ENCODE measurements around the gene PTGES.
A peak's percentile ranks its signal among the peaks of the same experiment; 100 is the strongest.
"Not testable (repeated sequence)": the region's sequence is repeated elsewhere in the genome, so short reads cannot be mapped to it uniquely, and the experiment has no call there.

The PTGES gene

DNA sequence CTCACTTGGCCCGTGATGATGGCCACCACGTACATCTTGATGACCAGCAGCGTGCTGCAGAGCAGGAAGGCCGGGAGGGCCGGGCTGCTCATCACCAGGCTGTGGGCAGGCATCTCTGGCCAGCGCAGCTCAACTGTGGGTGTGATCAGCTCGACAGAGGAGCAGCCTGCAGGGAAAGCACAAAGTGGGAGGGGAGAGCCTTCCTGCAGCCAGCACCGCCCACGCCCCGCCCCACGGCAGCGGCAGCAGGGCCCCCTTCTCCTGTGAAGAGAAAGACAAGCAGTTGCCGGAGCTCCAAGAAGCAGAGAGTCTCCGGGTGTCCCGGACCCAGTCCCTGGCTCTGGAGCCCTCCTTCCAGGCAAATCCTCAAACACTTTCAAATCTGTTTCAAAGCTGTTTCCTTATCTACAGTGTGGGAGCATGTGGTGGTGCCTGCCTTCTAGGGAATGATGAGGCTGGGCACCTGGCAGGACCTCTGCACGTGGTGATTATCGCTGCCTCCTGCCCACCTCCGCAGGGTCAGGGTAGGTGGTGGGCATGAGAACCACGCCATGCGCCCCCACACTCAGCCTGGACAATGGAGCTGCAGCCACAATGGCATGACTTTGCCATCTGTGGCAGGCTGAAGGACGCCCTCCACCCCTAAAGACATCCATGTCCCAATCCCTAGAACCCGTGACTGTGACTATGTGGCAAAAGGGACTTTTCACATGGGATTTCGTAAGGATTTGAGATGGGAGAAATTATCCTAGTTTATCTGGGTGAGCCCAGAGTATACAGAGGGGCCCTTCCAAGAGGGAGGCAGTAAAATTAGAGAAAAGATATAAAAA is at the start of gene PTGES:
Gene PTGES (minus strand): TSS at position 143 of the 830 bp plus-strand sequence. CDS start 30 bp downstream, at position 113.
- peak within 1 kb of the TSS; percentile 40 for H3K4me3 ChIP-seq (ENCODE audit: low read length)
- H3K27me3 ChIP-seq (ENCODE audit: control insufficient read depth, insufficient read depth, low read length) = no peaks in the 10 kb centered on the region
- H3K9ac ChIP-seq (ENCODE audit: low read length) = no peak within 1 kb of the TSS
- H3K36me3 ChIP-seq (ENCODE audit: control insufficient read depth, insufficient read depth, low read length) = no peaks in the 10 kb centered on the region
- no peak within 1 kb of the TSS for H3K27ac ChIP-seq (ENCODE audit: low read depth, low read length)
- H3K4me1 ChIP-seq (ENCODE audit: control insufficient read depth, insufficient read depth, low read length) = no peaks in the 10 kb centered on the region

- peaks cover 3% of the 10 kb centered on the region for H3K36me3 ChIP-seq (ENCODE audit: control insufficient read depth, insufficient read depth, low read length)
- H3K27ac ChIP-seq (ENCODE audit: low read depth, low read length) = no peak overlapping the region
- H3K4me3 ChIP-seq (ENCODE audit: low read length) = no peak overlapping the region
- no peaks in the 10 kb centered on the region for H3K27me3 ChIP-seq (ENCODE audit: control insufficient read depth, insufficient read depth, low read length)
- no peak overlapping the region for H3K9ac ChIP-seq (ENCODE audit: low read length)
- H3K4me1 ChIP-seq (ENCODE audit: control insufficient read depth, insufficient read depth, low read length) = peaks cover 5% of the 10 kb centered on the region
Observed at GRCh38 chr9:129801504-129801903, 48.7 kb upstream of the PTGES start.

- no peak overlapping the region for H3K9ac ChIP-seq (ENCODE audit: low read length)
- peaks cover 4% of the 10 kb centered on the region for H3K4me1 ChIP-seq (ENCODE audit: control insufficient read depth, insufficient read depth, low read length)
- H3K4me3 ChIP-seq (ENCODE audit: low read length) = no peak overlapping the region
- no peak overlapping the region for H3K27ac ChIP-seq (ENCODE audit: low read depth, low read length)
- H3K36me3 ChIP-seq (ENCODE audit: control insufficient read depth, insufficient read depth, low read length) = no peaks in the 10 kb centered on the region
- H3K27me3 ChIP-seq (ENCODE audit: control insufficient read depth, insufficient read depth, low read length) = peaks cover 5% of the 10 kb centered on the region
Observed at GRCh38 chr9:129798973-129799372, 46.1 kb upstream of the PTGES start.

- not testable (repeated sequence) for H3K27me3 ChIP-seq (ENCODE audit: control insufficient read depth, insufficient read depth, low read length); H3K36me3 ChIP-seq (ENCODE audit: control insufficient read depth, insufficient read depth, low read length); H3K4me3 ChIP-seq (ENCODE audit: low read length); H3K9ac ChIP-seq (ENCODE audit: low read length); H3K4me1 ChIP-seq (ENCODE audit: control insufficient read depth, insufficient read depth, low read length); H3K27ac ChIP-seq (ENCODE audit: low read depth, low read length)
Observed at GRCh38 chr9:129796029-129796428, 43.2 kb upstream of the PTGES start.

DNA sequence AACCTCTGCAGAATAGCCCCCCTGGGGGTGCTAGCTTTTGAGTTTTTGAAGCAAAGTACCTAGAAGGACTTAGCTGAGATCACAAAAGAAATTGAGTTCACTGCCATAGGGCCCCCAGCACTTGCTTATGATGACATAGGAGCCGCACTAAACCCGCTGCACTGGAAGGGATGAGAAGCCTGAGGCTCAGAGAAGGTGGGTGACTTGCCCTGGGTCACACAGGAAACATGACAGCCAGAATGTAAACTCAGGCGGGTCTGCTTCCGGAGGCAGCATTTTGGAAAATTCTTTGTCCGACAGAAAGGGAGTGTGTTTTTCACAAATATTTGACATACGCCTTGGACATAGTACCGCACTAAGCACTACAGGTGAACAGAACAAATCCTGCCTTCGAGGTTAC is 41.7 kb upstream of the PTGES start:
- H3K4me1 ChIP-seq (ENCODE audit: control insufficient read depth, insufficient read depth, low read length) = no peaks in the 10 kb centered on the region
- no peak overlapping the region for H3K4me3 ChIP-seq (ENCODE audit: low read length)
- H3K27ac ChIP-seq (ENCODE audit: low read depth, low read length) = no peak overlapping the region
- no peak overlapping the region for H3K9ac ChIP-seq (ENCODE audit: low read length)
- H3K27me3 ChIP-seq (ENCODE audit: control insufficient read depth, insufficient read depth, low read length) = peaks cover 8% of the 10 kb centered on the region
- H3K36me3 ChIP-seq (ENCODE audit: control insufficient read depth, insufficient read depth, low read length) = no peaks in the 10 kb centered on the region

GRCh38 chr9:129786481-129786880 is 33.6 kb upstream of the PTGES start:
- H3K4me1 ChIP-seq (ENCODE audit: control insufficient read depth, insufficient read depth, low read length) = no peaks in the 10 kb centered on the region
- H3K36me3 ChIP-seq (ENCODE audit: control insufficient read depth, insufficient read depth, low read length) = no peaks in the 10 kb centered on the region
- H3K27me3 ChIP-seq (ENCODE audit: control insufficient read depth, insufficient read depth, low read length) = no peaks in the 10 kb centered on the region
- no peak overlapping the region for H3K9ac ChIP-seq (ENCODE audit: low read length)
- H3K27ac ChIP-seq (ENCODE audit: low read depth, low read length) = no peak overlapping the region
- H3K4me3 ChIP-seq (ENCODE audit: low read length) = no peak overlapping the region

DNA sequence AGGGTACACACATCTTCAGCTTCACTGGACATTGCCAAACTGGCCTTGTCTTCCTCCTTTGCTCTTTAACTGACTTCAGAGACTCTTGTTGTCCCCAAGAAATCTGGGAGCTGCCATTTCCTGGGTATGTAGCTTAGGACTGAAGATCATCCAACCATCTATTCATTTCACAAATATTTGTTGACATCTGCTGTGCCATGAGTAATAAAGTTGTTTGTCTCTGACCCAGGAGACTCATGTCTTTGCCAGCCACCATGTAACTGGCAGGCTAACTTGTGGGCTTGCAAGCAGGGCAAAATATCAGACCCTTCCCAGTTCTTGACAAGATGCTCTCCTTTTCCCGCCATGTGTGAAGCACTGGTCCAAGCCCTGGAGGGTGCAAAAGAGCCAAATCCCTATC is 33.0 kb upstream of the PTGES start:
- Histone ChIP-seq H3K9ac (ENCODE audit: low read length) (no peak overlapping the region), H3K4me1 (ENCODE audit: control insufficient read depth, insufficient read depth, low read length) (no peaks in the 10 kb centered on the region), H3K27ac (ENCODE audit: low read depth, low read length) (no peak overlapping the region), H3K36me3 (ENCODE audit: control insufficient read depth, insufficient read depth, low read length) (no peaks in the 10 kb centered on the region), H3K4me3 (ENCODE audit: low read length) (no peak overlapping the region), H3K27me3 (ENCODE audit: control insufficient read depth, insufficient read depth, low read length) (no peaks in the 10 kb centered on the region)

DNA sequence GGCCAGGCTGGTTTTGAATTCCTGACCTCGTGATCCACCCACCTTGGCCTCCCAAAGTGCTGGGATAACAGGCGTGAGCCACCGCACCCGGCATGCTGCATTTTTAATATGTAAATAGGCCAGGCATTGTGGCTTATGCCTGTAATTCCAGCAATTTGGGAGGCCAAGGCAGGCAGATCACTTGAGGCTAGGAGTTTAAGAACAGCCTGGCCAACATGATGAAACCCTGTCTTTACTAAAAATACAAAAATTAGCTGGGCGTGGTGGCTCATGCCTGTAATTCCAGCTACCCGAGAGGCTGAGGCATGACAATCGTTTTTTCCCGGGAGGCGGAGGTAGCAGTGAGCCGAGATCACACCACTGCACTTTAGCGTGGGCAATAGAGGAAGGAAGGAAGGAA is 32.1 kb upstream of the PTGES start:
- H3K27ac ChIP-seq (ENCODE audit: low read depth, low read length); H3K4me3 ChIP-seq (ENCODE audit: low read length); H3K27me3 ChIP-seq (ENCODE audit: control insufficient read depth, insufficient read depth, low read length); H3K9ac ChIP-seq (ENCODE audit: low read length); H3K36me3 ChIP-seq (ENCODE audit: control insufficient read depth, insufficient read depth, low read length); H3K4me1 ChIP-seq (ENCODE audit: control insufficient read depth, insufficient read depth, low read length): not testable (repeated sequence)

GRCh38 chr9:129783516-129784361 is 30.9 kb upstream of the PTGES start:
- H3K36me3 ChIP-seq (ENCODE audit: control insufficient read depth, insufficient read depth, low read length) = no peaks in the 10 kb centered on the region
- H3K27ac ChIP-seq (ENCODE audit: low read depth, low read length) = no peak overlapping the region
- no peak overlapping the region for H3K4me3 ChIP-seq (ENCODE audit: low read length)
- no peak overlapping the region for H3K9ac ChIP-seq (ENCODE audit: low read length)
- no peaks in the 10 kb centered on the region for H3K27me3 ChIP-seq (ENCODE audit: control insufficient read depth, insufficient read depth, low read length)
- no peaks in the 10 kb centered on the region for H3K4me1 ChIP-seq (ENCODE audit: control insufficient read depth, insufficient read depth, low read length)

DNA sequence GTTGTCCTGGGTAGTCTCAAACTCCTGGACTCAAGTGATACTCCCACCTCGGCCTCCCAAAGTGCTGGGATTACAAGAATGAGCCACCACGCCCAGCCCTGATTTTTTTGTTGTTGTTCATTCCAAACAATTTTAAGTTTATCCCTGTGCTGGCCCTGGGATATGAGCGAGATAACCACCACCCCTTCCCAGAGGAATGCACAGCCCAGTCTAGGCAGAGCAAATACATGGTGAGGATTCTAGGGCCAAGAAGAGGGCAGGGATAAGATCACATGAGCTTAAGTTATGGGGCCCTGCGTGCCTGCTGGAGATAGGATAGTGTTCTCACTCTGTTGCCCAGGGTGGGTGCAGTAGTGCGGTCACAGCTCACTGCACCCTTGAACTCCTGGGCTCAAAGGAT is 29.1 kb upstream of the PTGES start:
- H3K27me3 ChIP-seq (ENCODE audit: control insufficient read depth, insufficient read depth, low read length) = no peaks in the 10 kb centered on the region

DNA sequence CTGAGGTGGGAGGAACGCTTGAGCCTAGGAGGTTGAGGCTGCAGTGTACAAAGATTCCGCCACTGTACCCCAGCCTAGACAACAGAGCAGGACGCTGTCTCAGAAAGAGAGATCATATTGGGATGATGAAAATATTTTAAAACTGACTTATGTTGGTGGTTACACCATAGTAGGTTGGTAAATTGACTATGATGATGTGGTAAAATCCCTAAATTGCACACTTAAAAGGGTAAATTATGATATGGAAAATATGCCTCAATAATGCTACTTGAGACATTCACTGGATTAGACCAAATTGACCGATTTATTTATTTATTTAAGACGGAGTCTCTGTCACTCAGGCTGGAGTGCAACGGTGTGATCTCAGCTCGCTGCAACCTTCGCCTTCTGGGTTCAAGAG is 28.3 kb upstream of the PTGES start:
- no peaks in the 10 kb centered on the region for H3K27me3 ChIP-seq (ENCODE audit: control insufficient read depth, insufficient read depth, low read length)
- peaks cover 6% of the 10 kb centered on the region for H3K4me1 ChIP-seq (ENCODE audit: control insufficient read depth, insufficient read depth, low read length)
- H3K9ac ChIP-seq (ENCODE audit: low read length) = no peak overlapping the region
- H3K27ac ChIP-seq (ENCODE audit: low read depth, low read length) = no peak overlapping the region
- H3K36me3 ChIP-seq (ENCODE audit: control insufficient read depth, insufficient read depth, low read length) = no peaks in the 10 kb centered on the region
- no peak overlapping the region for H3K4me3 ChIP-seq (ENCODE audit: low read length)

More for the DNA sequence above, 29.1 kb upstream of the PTGES start:
- Histone ChIP-seq H3K4me3 (ENCODE audit: low read length) (no peak overlapping the region), H3K4me1 (ENCODE audit: control insufficient read depth, insufficient read depth, low read length) (peaks cover 6% of the 10 kb centered on the region), H3K27ac (ENCODE audit: low read depth, low read length) (no peak overlapping the region), H3K9ac (ENCODE audit: low read length) (no peak overlapping the region), H3K36me3 (ENCODE audit: control insufficient read depth, insufficient read depth, low read length) (no peaks in the 10 kb centered on the region)

DNA sequence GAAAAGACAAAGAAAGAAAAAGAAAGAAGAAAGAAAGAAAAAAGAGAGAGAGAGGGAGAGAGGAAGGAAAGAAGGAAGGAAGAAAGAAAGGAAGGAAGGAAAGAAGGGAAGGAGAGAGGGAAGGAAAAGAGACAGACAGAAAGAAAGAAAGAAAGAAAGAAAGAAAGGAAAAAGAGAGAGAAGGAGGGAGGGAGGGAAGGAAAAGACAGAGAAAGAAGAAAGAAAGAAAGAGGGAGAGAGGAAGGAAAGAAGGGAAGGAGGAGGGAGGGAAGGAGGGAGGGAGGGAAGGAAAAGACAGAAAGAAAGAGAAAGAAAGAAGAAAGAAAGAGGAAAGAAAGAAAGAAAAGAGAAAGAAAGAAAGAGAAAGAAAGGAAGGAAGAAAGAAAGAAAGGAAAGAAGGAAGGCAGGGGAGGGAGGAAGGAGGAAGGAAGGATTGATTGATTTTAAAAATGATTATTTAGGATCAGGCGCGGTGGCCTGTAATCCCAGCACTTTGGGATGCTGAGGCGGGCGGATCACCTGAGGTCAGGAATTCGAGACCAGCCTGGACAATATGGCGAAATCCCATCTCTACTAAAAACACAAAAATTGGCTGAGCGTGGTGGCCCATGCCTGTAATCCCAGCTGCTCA is 26.8 kb upstream of the PTGES start:
- Histone ChIP-seq H3K27ac (ENCODE audit: low read depth, low read length) (no peak overlapping the region), H3K9ac (ENCODE audit: low read length) (no peak overlapping the region), H3K27me3 (ENCODE audit: control insufficient read depth, insufficient read depth, low read length) (no peaks in the 10 kb centered on the region), H3K4me3 (ENCODE audit: low read length) (no peak overlapping the region), H3K4me1 (ENCODE audit: control insufficient read depth, insufficient read depth, low read length) (peaks cover 6% of the 10 kb centered on the region), H3K36me3 (ENCODE audit: control insufficient read depth, insufficient read depth, low read length) (no peaks in the 10 kb centered on the region)
